GM19238 (cell line): ENCODE results near the gene HS6ST2.

Experiments
- DNase-seq: peaks from one replicate; pipeline ENCODE4 v3.0.0; 2011; ENCODE audit warnings: low spot score; ENCODE audit not compliant: insufficient read length

Gene HS6ST2

GRCh38 chrX:132743086-132743485 lies 215.3 kb downstream of the HS6ST2 start:
- no peak for DNase-seq

GRCh38 chrX:132742246-132742645 lies 216.2 kb downstream of the HS6ST2 start:
- DNase-seq = no peak

- DNase-seq = no peak
Measured at GRCh38 chrX:132741689-132742088, 216.7 kb downstream of the HS6ST2 start.

GRCh38 chrX:132740316-132741123 lies 217.9 kb downstream of the HS6ST2 start:
- no peak for DNase-seq

- DNase-seq = no peak
Measured at GRCh38 chrX:132738951-132739350, 219.5 kb downstream of the HS6ST2 start.

- no peak for DNase-seq
Measured at GRCh38 chrX:132737743-132738142, 220.7 kb downstream of the HS6ST2 start.

- no peak for DNase-seq
Measured at GRCh38 chrX:132732236-132732635, 226.2 kb downstream of the HS6ST2 start.

GRCh38 chrX:132730726-132731125 lies 227.7 kb downstream of the HS6ST2 start:
- DNase-seq = no peak

GRCh38 chrX:132730266-132730665 lies 228.2 kb downstream of the HS6ST2 start:
- no peak for DNase-seq

GRCh38 chrX:132728296-132728695 lies 230.1 kb downstream of the HS6ST2 start:
- DNase-seq = no peak

- DNase-seq = no peak
Measured at GRCh38 chrX:132718431-132718958, 239.9 kb downstream of the HS6ST2 start.

- no peak for DNase-seq
Measured at GRCh38 chrX:132716006-132716405, 242.4 kb downstream of the HS6ST2 start.

GRCh38 chrX:132714913-132715312 lies 243.5 kb downstream of the HS6ST2 start:
- no peak for DNase-seq

- no peak for DNase-seq
Measured at GRCh38 chrX:132712350-132712749, 246.1 kb downstream of the HS6ST2 start.

- no peak for DNase-seq
Measured at GRCh38 chrX:132710656-132711155, 247.7 kb downstream of the HS6ST2 start.

GRCh38 chrX:132708529-132708928 lies 249.9 kb downstream of the HS6ST2 start:
- no peak for DNase-seq

GRCh38 chrX:132704769-132705168 lies 253.7 kb downstream of the HS6ST2 start:
- DNase-seq = no peak

GRCh38 chrX:132694382-132694781 lies 264.0 kb downstream of the HS6ST2 start:
- no peak for DNase-seq

GRCh38 chrX:132692526-132692925 lies 265.9 kb downstream of the HS6ST2 start:
- no peak for DNase-seq

GRCh38 chrX:132692066-132692465 lies 266.4 kb downstream of the HS6ST2 start:
- DNase-seq = no peak

GRCh38 chrX:132689612-132690563 lies 268.5 kb downstream of the HS6ST2 start:
- no peak for DNase-seq

GRCh38 chrX:132685276-132685675 lies 273.2 kb downstream of the HS6ST2 start:
- DNase-seq = no peak
